ENCODE results near the gene YJEFN3.

Gene YJEFN3

GRCh38 chr19:19498255-19498991 lies 30.3 kb upstream of the YJEFN3 start:
- DNase-seq: no peak

DNA sequence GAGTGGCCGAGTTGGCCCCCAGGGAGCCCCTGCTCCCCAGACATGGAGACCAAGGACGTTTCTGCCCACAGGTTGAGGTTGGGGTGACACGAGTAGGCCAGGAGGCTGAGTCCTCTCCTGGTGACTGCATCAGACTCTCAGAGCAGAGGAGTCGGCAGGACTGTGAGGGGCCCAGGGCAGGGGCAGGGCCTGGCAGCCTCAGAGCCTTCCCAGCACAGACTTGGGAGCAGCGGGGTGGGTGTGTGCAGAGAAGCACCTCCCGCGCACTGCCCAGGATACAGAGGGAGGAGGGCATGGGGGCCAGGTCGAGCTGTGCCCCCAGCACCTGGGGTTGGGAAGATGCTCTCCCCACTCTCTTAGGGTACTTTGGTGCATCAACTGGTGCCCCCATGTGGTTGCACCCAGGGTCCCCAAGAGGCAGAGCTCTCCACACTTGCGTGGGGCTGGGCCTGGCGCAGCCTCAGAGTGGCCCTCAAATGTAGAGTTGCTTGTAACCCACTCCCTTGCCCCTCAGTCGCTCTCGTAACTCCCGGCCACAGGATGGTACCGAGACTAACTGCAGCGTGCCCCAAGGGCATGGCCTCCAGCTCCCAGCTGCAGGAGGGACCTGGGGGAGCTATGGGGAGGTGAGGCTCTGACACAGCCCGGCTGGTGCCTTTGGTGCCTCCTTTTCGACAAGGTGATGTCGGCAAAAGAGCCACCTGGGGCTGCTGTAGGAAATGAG lies 29.3 kb upstream of the YJEFN3 start:
- no peak for DNase-seq

- DNase-seq: no peak
These were observed 27.6 kb upstream of the YJEFN3 start for GRCh38 chr19:19500975-19501644.

DNA sequence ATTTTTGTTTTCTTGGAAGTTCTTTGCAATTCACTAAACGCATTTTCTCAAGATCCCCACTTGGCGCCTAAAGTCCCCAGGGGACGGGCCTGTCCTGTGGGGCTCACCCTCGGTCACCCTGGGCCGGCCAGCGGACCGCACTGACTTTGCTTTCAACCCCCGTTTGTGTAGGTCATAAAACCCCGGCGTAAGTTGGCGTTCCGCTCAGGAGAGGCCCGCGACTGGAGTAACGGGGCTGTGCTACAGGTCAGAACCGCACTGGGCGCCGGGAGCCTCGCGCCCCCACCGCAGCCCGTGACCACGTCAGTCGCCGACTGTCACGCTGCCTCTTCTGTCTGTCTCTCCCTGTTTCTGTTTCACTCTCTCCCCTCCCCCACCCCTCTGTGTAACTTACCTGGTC lies 26.9 kb upstream of the YJEFN3 start:
- DNase-seq: no peak

- DNase-seq: no peak
These were observed 26.4 kb upstream of the YJEFN3 start for GRCh38 chr19:19502281-19502680.

DNA sequence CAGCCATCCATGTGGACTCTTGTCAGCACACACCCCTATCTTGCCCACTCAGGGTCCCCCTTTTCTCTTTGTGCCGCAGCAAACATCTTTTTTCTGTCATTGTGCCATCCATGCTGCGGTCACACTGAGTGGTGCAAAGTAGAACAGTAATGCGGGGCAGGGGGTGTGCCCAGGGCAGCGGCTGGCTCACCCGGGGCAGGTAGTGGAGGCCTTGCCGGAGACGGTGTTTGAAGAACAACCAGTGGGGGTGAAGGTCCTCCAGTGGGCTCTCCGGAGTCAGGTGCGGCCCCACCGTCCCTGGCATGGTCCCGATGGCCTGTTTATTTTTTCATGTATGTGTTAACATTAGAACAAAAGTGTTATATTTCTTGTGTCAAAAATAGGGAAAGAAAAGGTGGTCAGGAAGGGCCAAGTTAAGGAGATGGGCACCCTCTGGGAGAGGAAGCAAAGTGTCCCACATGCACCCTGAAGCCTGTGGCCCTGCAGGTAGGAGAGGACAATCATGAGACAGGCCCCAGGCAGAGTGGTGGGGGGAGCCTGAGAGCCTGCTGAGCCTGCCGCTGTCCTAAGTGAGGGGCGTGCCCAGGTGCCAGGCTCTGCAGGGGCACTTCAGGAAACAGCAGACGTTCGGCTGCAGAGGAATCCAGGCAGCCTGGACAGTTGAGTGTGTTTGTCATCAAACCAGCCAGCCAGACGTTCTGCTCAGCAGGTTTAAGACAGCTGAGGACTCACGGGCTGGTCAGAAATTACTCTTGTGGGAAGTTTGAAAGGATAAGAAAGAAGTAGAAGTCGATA lies 25.7 kb upstream of the YJEFN3 start:
- DNase-seq: no peak

GRCh38 chr19:19504754-19505668 lies 23.7 kb upstream of the YJEFN3 start:
- DNase-seq: no peak

GRCh38 chr19:19505669-19506326 lies 22.9 kb upstream of the YJEFN3 start:
- DNase-seq: no peak

- DNase-seq: no peak
These were observed 22.1 kb upstream of the YJEFN3 start for GRCh38 chr19:19506592-19506991.

GRCh38 chr19:19507354-19507753 lies 21.4 kb upstream of the YJEFN3 start:
- DNase-seq: no peak

GRCh38 chr19:19508217-19508616 lies 20.5 kb upstream of the YJEFN3 start:
- DNase-seq: no peak

DNA sequence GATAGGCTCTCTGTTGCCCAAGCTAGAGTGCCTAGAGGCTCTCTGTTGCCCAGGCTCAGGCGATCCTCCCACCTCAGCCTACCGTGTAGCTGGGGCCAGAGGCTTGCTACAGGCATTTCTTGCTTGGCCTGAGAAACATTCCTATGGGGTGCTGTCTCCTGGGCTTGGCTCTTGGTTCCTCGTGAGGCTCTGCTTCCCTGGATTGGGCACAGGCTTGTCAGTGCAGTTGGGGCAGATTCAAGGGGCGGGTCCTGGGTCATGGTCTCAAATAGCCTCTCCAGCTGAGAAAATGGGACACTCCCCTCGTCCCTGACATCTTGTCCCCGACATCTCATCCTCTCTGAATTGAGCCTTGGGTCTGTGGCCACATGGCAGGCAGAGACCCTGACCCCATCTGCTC lies 18.3 kb upstream of the YJEFN3 start:
- DNase-seq: no peak

DNA sequence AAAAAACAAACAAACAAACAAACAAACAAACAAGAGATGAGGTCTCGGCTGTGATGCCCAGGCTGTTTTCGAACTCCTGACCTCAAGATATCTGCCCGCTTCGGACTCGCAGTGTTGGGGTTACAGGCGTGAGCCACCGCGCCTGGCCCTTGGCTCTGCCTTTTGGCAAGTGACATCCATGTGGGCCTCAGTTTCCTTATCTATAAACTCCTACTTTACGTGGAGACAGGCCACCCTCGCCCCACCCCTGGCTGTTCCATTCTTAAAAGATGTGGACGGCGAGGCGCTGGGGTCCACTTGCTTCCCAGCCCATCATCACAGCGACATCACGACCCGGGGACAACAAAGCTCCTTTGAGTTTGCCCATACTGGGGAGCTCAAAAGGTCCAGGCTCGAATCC lies 15.0 kb upstream of the YJEFN3 start:
- no peak for DNase-seq

GRCh38 chr19:19514215-19514657 lies 14.5 kb upstream of the YJEFN3 start:
- no peak for DNase-seq

DNA sequence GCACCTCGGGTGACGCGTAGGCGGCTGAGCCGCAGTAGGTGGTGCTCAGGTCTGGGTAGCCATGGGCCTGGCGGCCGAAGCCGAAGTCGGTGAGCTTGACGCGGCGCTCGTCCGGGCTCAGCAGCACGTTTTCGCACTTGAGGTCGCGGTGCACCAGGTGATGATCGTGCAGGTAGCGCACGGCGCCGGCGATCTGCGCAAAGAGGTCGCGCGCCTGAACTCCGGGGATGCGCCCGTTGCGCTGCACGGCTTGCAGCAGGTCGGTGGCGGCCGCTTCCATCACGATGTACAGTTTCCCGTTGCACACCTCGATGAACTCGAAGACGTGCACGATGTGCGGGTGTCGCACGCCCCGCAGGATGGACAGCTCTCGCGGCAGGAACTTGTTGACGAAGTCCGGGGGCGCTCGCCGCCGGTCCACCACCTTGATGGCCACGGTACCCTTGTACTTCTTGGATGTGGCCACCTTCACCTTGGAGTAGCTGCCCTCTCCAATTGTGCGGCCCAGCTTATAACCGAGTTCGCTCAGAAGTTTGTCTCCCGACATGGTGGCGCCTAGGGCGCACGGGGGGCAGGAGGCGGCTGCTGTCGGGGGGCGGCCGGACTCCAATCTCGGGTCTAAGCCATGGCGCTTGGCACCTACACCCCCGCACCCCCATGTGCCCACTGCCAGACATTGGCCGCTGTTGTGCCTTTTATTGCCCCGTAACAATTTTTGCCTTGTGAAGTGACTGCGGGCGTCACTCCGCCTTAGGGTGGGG lies 13.7 kb upstream of the YJEFN3 start, which contains the start of gene TSSK6:
TSSK6 (minus strand) TSS at position 668 of the 761 bp plus-strand sequence; CDS start at position 547, 121 bp downstream.
- DNase-seq: no peak

- DNase-seq: peak; percentile 95
These were observed 12.8 kb upstream of the YJEFN3 start, which contains the start of gene NDUFA13 for GRCh38 chr19:19515642-19516519. TSS of gene NDUFA13 (plus strand) at chr19:19516225. CDS start at chr19:19516239, 14 bp downstream.

DNA sequence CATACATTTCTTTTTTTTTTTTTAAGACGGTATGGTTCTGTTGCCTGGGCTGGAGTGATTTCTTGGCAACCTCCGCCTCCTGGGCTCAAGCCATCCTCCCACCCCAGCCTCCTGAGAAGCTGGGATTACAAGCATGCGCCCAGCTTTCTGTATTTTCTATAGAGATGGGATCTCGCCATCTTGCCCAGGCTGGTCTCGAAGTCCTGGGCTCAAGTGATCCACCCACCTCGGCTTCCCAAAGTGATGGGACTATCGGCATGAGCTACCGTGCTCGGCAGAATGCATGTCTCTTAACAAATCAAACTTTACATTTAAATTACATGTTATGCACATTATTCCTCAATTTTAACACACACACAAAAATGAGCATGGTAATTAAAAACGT lies 11.5 kb upstream of the YJEFN3 start:
- no peak for DNase-seq

- no peak for DNase-seq
These were observed 7.7 kb upstream of the YJEFN3 start for GRCh38 chr19:19520989-19521388.

- no peak for DNase-seq
These were observed 5.5 kb upstream of the YJEFN3 start for GRCh38 chr19:19523177-19523576.

All from activated naive CD4-positive, alpha-beta T cell treated with Interleukin-2 at 50 U/mL for 16 hours (primary cell).